ENCODE data around the gene C5orf63. TPM values are rescaled to one million over a fixed set of nuclear protein-coding genes. Genes with fewer than 3 reads are reported as not detected.
"Not testable (repeated sequence)": the region's sequence is repeated elsewhere in the genome, so short reads cannot be mapped to it uniquely, and the experiment has no call there.

C5orf63 gene
- total RNA-seq, 1 experiment from 2014 or later: 24.2 TPM

- peaks cover 10% of the 10 kb centered on the region for H3K36me3 ChIP-seq (ENCODE audit: insufficient read depth, low read length)
- not testable (repeated sequence) for H2AFZ ChIP-seq (ENCODE audit: low read length); H3K9me3 ChIP-seq (ENCODE audit: low read length); H3K9me2 ChIP-seq (replicated peaks; ENCODE audit: insufficient read depth, low read length); H3K79me2 ChIP-seq (ENCODE audit: low read length); H3K27me3 ChIP-seq (ENCODE audit: low read length); H3K4me1 ChIP-seq (ENCODE audit: low read length); H3K27ac ChIP-seq (ENCODE audit: low read length); H3K4me2 ChIP-seq (ENCODE audit: low read depth, low read length, poor library complexity, severe bottlenecking); DNase-seq; H4K20me1 ChIP-seq (ENCODE audit: insufficient read depth, low read depth, low read length); H3K4me3 ChIP-seq (ENCODE audit: low read length); H3K9ac ChIP-seq (ENCODE audit: low read length)
Observed at GRCh38 chr5:127053551-127053950, 19.8 kb downstream of the C5orf63 start.

GRCh38 chr5:127053049-127053448, 20.3 kb downstream of the C5orf63 start:
- Histone ChIP-seq H3K4me2 (ENCODE audit: low read depth, low read length, poor library complexity, severe bottlenecking) (no peak overlapping the region), H2AFZ (ENCODE audit: low read length) (no peak overlapping the region), H3K9me3 (ENCODE audit: low read length) (no peaks in the 10 kb centered on the region), H3K27me3 (ENCODE audit: low read length) (no peaks in the 10 kb centered on the region), H3K9me2 (replicated peaks; ENCODE audit: insufficient read depth, low read length) (no peaks in the 10 kb centered on the region), H3K36me3 (ENCODE audit: insufficient read depth, low read length) (peaks cover 10% of the 10 kb centered on the region), H3K4me1 (ENCODE audit: low read length) (no peaks in the 10 kb centered on the region), H3K79me2 (ENCODE audit: low read length) (no peaks in the 10 kb centered on the region), H4K20me1 (ENCODE audit: insufficient read depth, low read depth, low read length) (no peaks in the 10 kb centered on the region), H3K9ac (ENCODE audit: low read length) (no peak overlapping the region), H3K4me3 (ENCODE audit: low read length) (no peak overlapping the region), H3K27ac (ENCODE audit: low read length) (no peak overlapping the region)
- no peak for DNase-seq

GRCh38 chr5:127051591-127051990, 21.7 kb downstream of the C5orf63 start:
- Histone ChIP-seq H3K27me3 (ENCODE audit: low read length) (no peaks in the 10 kb centered on the region), H4K20me1 (ENCODE audit: insufficient read depth, low read depth, low read length) (no peaks in the 10 kb centered on the region), H3K4me1 (ENCODE audit: low read length) (no peaks in the 10 kb centered on the region), H3K9me3 (ENCODE audit: low read length) (no peaks in the 10 kb centered on the region), H3K27ac (ENCODE audit: low read length) (no peak overlapping the region), H3K9me2 (replicated peaks; ENCODE audit: insufficient read depth, low read length) (no peaks in the 10 kb centered on the region), H3K9ac (ENCODE audit: low read length) (no peak overlapping the region), H2AFZ (ENCODE audit: low read length) (no peak overlapping the region), H3K4me2 (ENCODE audit: low read depth, low read length, poor library complexity, severe bottlenecking) (no peak overlapping the region), H3K36me3 (ENCODE audit: insufficient read depth, low read length) (peaks cover 7% of the 10 kb centered on the region; the same call in 1 of the 2 replicates), H3K79me2 (ENCODE audit: low read length) (no peaks in the 10 kb centered on the region), H3K4me3 (ENCODE audit: low read length) (no peak overlapping the region)
- DNase-seq: no peak

- H3K4me1 ChIP-seq (ENCODE audit: low read length): no peaks in the 10 kb centered on the region
- H2AFZ ChIP-seq (ENCODE audit: low read length): no peak overlapping the region
- no peaks in the 10 kb centered on the region for H3K9me2 ChIP-seq (replicated peaks; ENCODE audit: insufficient read depth, low read length)
- DNase-seq: no peak
- H3K27ac ChIP-seq (ENCODE audit: low read length): no peak overlapping the region
- H3K9me3 ChIP-seq (ENCODE audit: low read length): no peaks in the 10 kb centered on the region
- no peak overlapping the region for H3K4me3 ChIP-seq (ENCODE audit: low read length)
- no peak overlapping the region for H3K4me2 ChIP-seq (ENCODE audit: low read depth, low read length, poor library complexity, severe bottlenecking)
- no peak overlapping the region for H3K9ac ChIP-seq (ENCODE audit: low read length)
- no peaks in the 10 kb centered on the region for H4K20me1 ChIP-seq (ENCODE audit: insufficient read depth, low read depth, low read length)
- no peaks in the 10 kb centered on the region for H3K79me2 ChIP-seq (ENCODE audit: low read length)
- no peaks in the 10 kb centered on the region for H3K27me3 ChIP-seq (ENCODE audit: low read length)
- no peaks in the 10 kb centered on the region for H3K36me3 ChIP-seq (ENCODE audit: insufficient read depth, low read length)
Observed at GRCh38 chr5:127046343-127047072, 26.8 kb downstream of the C5orf63 start.

- H3K9me3 ChIP-seq (ENCODE audit: low read length): no peaks in the 10 kb centered on the region
- H3K9me2 ChIP-seq (replicated peaks; ENCODE audit: insufficient read depth, low read length): no peaks in the 10 kb centered on the region
- no peaks in the 10 kb centered on the region for H3K4me1 ChIP-seq (ENCODE audit: low read length)
- no peak overlapping the region for H3K27ac ChIP-seq (ENCODE audit: low read length)
- H3K36me3 ChIP-seq (ENCODE audit: insufficient read depth, low read length): no peaks in the 10 kb centered on the region
- no peak overlapping the region for H3K4me3 ChIP-seq (ENCODE audit: low read length)
- H3K27me3 ChIP-seq (ENCODE audit: low read length): no peaks in the 10 kb centered on the region
- H4K20me1 ChIP-seq (ENCODE audit: insufficient read depth, low read depth, low read length): no peaks in the 10 kb centered on the region
- DNase-seq: no peak
- H3K9ac ChIP-seq (ENCODE audit: low read length): no peak overlapping the region
- H2AFZ ChIP-seq (ENCODE audit: low read length): no peak overlapping the region
- no peaks in the 10 kb centered on the region for H3K79me2 ChIP-seq (ENCODE audit: low read length)
- no peak overlapping the region for H3K4me2 ChIP-seq (ENCODE audit: low read depth, low read length, poor library complexity, severe bottlenecking)
Observed at GRCh38 chr5:127042593-127042992, 30.7 kb downstream of the C5orf63 start.

- H4K20me1 ChIP-seq (ENCODE audit: insufficient read depth, low read depth, low read length): no peaks in the 10 kb centered on the region
- no peaks in the 10 kb centered on the region for H3K9me2 ChIP-seq (replicated peaks; ENCODE audit: insufficient read depth, low read length)
- no peaks in the 10 kb centered on the region for H3K79me2 ChIP-seq (ENCODE audit: low read length)
- no peaks in the 10 kb centered on the region for H3K36me3 ChIP-seq (ENCODE audit: insufficient read depth, low read length)
- no peak for DNase-seq
- H3K4me3 ChIP-seq (ENCODE audit: low read length): no peak overlapping the region
- H3K9ac ChIP-seq (ENCODE audit: low read length): no peak overlapping the region
- H3K27me3 ChIP-seq (ENCODE audit: low read length): no peaks in the 10 kb centered on the region
- H3K4me2 ChIP-seq (ENCODE audit: low read depth, low read length, poor library complexity, severe bottlenecking): no peak overlapping the region
- H3K9me3 ChIP-seq (ENCODE audit: low read length): no peaks in the 10 kb centered on the region
- no peaks in the 10 kb centered on the region for H3K4me1 ChIP-seq (ENCODE audit: low read length)
- H3K27ac ChIP-seq (ENCODE audit: low read length): no peak overlapping the region
- no peak overlapping the region for H2AFZ ChIP-seq (ENCODE audit: low read length)
Observed at GRCh38 chr5:127041571-127041970, 31.7 kb downstream of the C5orf63 start.

- Histone ChIP-seq H2AFZ (ENCODE audit: low read length) (no peak overlapping the region), H3K4me3 (ENCODE audit: low read length) (no peak overlapping the region), H3K9ac (ENCODE audit: low read length) (no peak overlapping the region)
Observed at GRCh38 chr5:127040796-127041520, 32.3 kb downstream of the C5orf63 start.

GRCh38 chr5:127038550-127038949, 34.8 kb downstream of the C5orf63 start:
- Histone ChIP-seq H4K20me1 (ENCODE audit: insufficient read depth, low read depth, low read length) (no peaks in the 10 kb centered on the region), H3K4me3 (ENCODE audit: low read length) (no peak overlapping the region), H3K27ac (ENCODE audit: low read length) (no peak overlapping the region), H3K4me2 (ENCODE audit: low read depth, low read length, poor library complexity, severe bottlenecking) (no peak overlapping the region), H2AFZ (ENCODE audit: low read length) (no peak overlapping the region), H3K4me1 (ENCODE audit: low read length) (no peaks in the 10 kb centered on the region), H3K79me2 (ENCODE audit: low read length) (no peaks in the 10 kb centered on the region), H3K36me3 (ENCODE audit: insufficient read depth, low read length) (no peaks in the 10 kb centered on the region), H3K9me3 (ENCODE audit: low read length) (no peaks in the 10 kb centered on the region), H3K9me2 (replicated peaks; ENCODE audit: insufficient read depth, low read length) (no peaks in the 10 kb centered on the region), H3K27me3 (ENCODE audit: low read length) (no peaks in the 10 kb centered on the region), H3K9ac (ENCODE audit: low read length) (no peak overlapping the region)
- DNase-seq: no peak

More at GRCh38 chr5:127040796-127041520, 32.3 kb downstream of the C5orf63 start:
- Histone ChIP-seq H3K9me2 (replicated peaks; ENCODE audit: insufficient read depth, low read length) (no peaks in the 10 kb centered on the region), H3K36me3 (ENCODE audit: insufficient read depth, low read length) (no peaks in the 10 kb centered on the region), H3K79me2 (ENCODE audit: low read length) (no peaks in the 10 kb centered on the region), H3K4me1 (ENCODE audit: low read length) (no peaks in the 10 kb centered on the region), H3K4me2 (ENCODE audit: low read depth, low read length, poor library complexity, severe bottlenecking) (no peak overlapping the region), H4K20me1 (ENCODE audit: insufficient read depth, low read depth, low read length) (no peaks in the 10 kb centered on the region), H3K9me3 (ENCODE audit: low read length) (no peaks in the 10 kb centered on the region), H3K27ac (ENCODE audit: low read length) (no peak overlapping the region), H3K27me3 (ENCODE audit: low read length) (no peaks in the 10 kb centered on the region)
- DNase-seq: no peak
